LNCAP (cell line): ENCODE results near the gene SHROOM2.

ENCODE experiments used
- CTCF ChIP-seq: fragments of 450-650 bp; IDR thresholded peaks from 2 replicates; pipeline ENCODE4 v1.5.1; 2017; ENCODE audit warnings: mild to moderate bottlenecking

Gene SHROOM2

DNA sequence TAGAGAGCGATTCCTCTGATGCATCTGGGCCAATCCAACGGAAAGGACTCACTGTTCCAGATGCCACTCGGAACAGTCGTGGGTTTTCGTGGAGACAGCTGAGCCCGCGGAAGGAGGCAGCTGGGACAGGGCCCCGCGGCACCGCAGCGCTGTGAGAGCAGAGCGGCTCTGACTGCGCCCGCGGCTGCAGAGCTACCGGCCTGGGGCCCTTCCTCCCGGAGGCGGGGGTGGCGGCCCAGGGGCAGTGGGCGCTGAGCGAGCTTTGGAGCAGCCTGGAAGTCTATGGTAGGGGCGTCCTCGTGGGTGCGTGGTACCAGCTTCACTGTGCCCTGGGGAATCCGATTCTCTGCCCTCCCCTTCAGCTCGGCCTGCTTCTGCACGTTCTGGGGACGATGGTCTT lies 205.8 kb downstream of the SHROOM2 start:
- TF ChIP-seq CTCF: no peak

GRCh38 chrX:9992724-9993123 lies 206.5 kb downstream of the SHROOM2 start:
- no peak for TF ChIP-seq CTCF

DNA sequence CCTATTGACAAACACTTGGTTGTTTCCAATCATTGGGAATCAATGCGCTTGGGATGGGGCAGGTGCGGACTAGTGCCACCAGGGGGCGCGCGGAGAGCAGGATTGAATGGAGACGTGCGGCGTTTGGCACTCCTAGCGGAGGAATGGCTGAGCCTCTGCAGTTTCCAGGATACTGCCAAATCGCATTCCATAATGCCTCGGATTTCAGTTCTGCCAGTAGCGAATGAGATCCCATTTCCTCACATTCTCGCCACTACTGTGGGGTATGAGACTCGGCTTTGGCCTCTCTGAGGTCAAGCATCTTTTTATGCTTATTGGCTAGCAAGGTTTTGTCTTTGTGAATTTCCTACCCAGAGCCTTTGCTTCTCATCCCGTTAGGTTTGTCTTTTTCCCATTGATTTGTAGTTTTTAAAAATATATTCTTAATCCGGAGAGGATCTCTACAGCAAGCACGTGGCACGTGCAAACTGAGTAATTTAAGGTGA lies 209.7 kb downstream of the SHROOM2 start:
- peak; percentile 65 for TF ChIP-seq CTCF

- TF ChIP-seq CTCF: no peak
Measured at GRCh38 chrX:9997041-9997440, 210.8 kb downstream of the SHROOM2 start.

DNA sequence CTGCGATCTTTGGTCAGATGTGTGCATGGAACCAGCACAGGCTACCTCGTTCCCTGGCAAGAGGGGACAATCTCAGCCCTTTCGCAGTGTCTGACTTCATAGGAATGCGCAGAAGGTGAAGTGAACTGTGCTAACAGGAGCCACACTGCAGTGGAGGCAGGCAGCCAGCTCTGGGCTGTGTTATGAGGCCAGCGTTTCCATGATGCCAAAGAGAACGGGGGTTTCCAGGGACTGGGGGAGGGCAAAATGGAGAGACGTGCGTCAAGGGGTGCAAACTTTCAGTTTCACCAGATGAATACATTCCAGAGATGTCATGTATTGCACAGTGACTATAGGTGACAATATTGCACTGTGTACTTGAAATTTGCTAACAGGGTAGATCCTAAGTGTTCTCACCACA lies 211.3 kb downstream of the SHROOM2 start:
- TF ChIP-seq CTCF: no peak
